Vagina (tissue), 2 donors: ENCODE results near the gene B3GNT7. TPM values are rescaled to one million over a fixed set of nuclear protein-coding genes. Genes with fewer than 3 reads are reported as not detected.

Experiments
- DNase-seq, 2 donors: peaks; one replicate each; pipeline ENCODE4 v3.0.0-alpha.2; 2017; ENCODE audit errors: extremely low spot score in 2 of 2
- H3K27ac ChIP-seq: fragments of 200-600 bp; sonication (generic); one replicate; pipeline ENCODE4 v1.5.1; 2019
- H3K27me3 ChIP-seq: fragments of 200-600 bp; sonication (generic); one replicate; pipeline ENCODE4 v1.5.1; 2019
- H3K36me3 ChIP-seq, 2 donors: fragments of 200-600 bp; sonication (generic); one replicate each; pipeline ENCODE4 v1.5.1; 2017 to 2019
- H3K4me1 ChIP-seq: fragments of 200-600 bp; sonication (generic); one replicate; pipeline ENCODE4 v1.5.1; 2019
- H3K4me3 ChIP-seq, 2 donors: fragments of 200-600 bp; sonication (generic); 1 replicate in 1 of 2; 2 replicates in 1 of 2; pipeline ENCODE4 v1.5.1; 2016 to 2019
- H3K9me3 ChIP-seq: fragments of 200-600 bp; sonication (generic); one replicate; pipeline ENCODE4 v1.5.1; 2019
- CTCF ChIP-seq, 3 experiments: fragments of 450-650 bp in 2 of 3; fragments of 200-600 bp in 1 of 3; sonication (generic) in 1 of 3; IDR thresholded peaks; one replicate each; pipeline ENCODE4 v1.5.1; 2017 to 2019; ENCODE audit warnings: antibody characterized with exemption in 3 of 3, mild to moderate bottlenecking in 2 of 3, moderate library complexity in 2 of 3
- POLR2A ChIP-seq, 2 donors: fragments of 450-650 bp; IDR thresholded peaks; one replicate each; pipeline ENCODE4 v1.6.1; 2017; ENCODE audit warnings: antibody characterized with exemption in 2 of 2, mild to moderate bottlenecking in 2 of 2, moderate library complexity in 2 of 2
- POLR2AphosphoS5 ChIP-seq, 2 donors: sonication (generic); formaldehyde crosslinking; IDR thresholded peaks; one replicate each; pipeline ENCODE4 v1.9.0; 2017; ENCODE audit warnings: antibody characterized with exemption in 2 of 2, mild to moderate bottlenecking in 2 of 2, low read depth in 1 of 2; ENCODE audit not compliant: insufficient read depth in 1 of 2
- intact Hi-C: fragments of 100-400 bp; cut with DNase I; formaldehyde crosslinking; loops from one replicate; pipeline ENCODE4 v1.15.1; 2023
- total RNA-seq: library from RNA; depleted of rRNA; stranded (reverse); fragments of >200 nt; gene quantifications from one replicate; pipeline ENCODE4 v1.2.3, GENCODE V29; 2016

The B3GNT7 gene
- total RNA-seq, 1 donor from 2014 or later, result 7.1 TPM

- H3K27me3 ChIP-seq, result no peaks in the 10 kb centered on the region
- no peak for TF ChIP-seq POLR2AphosphoS5 (IDR thresholded peaks at IDR 0.05; ENCODE audit: insufficient read depth in 1 of 2, low read depth in 1 of 2)
- TF ChIP-seq CTCF (IDR thresholded peaks at IDR 0.05), result no peak
- no peak for TF ChIP-seq POLR2A (IDR thresholded peaks at IDR 0.05)
- no peak overlapping the region for H3K4me3 ChIP-seq
- peaks cover 3% of the 10 kb centered on the region for H3K4me1 ChIP-seq
- intact Hi-C loops, result no loop called here
- no peak for DNase-seq
- no peak overlapping the region for H3K27ac ChIP-seq
- H3K9me3 ChIP-seq, result no peaks in the 10 kb centered on the region
- H3K36me3 ChIP-seq, result no peaks in the 10 kb centered on the region
Measured at GRCh38 chr2:231370429-231370748, 25.1 kb upstream of the B3GNT7 start.

GRCh38 chr2:231370749-231371429 is 24.6 kb upstream of the B3GNT7 start:
- no peak for TF ChIP-seq CTCF (IDR thresholded peaks at IDR 0.05)
- TF ChIP-seq POLR2AphosphoS5 (IDR thresholded peaks at IDR 0.05; ENCODE audit: insufficient read depth in 1 of 2, low read depth in 1 of 2), result no peak
- TF ChIP-seq POLR2A (IDR thresholded peaks at IDR 0.05), result no peak
- intact Hi-C loops, result no loop called here
- no peaks in the 10 kb centered on the region for H3K4me1 ChIP-seq
- no peak overlapping the region for H3K27ac ChIP-seq
- no peaks in the 10 kb centered on the region for H3K9me3 ChIP-seq
- H3K36me3 ChIP-seq, result no peaks in the 10 kb centered on the region
- no peak overlapping the region for H3K4me3 ChIP-seq
- no peak for DNase-seq
- no peaks in the 10 kb centered on the region for H3K27me3 ChIP-seq

GRCh38 chr2:231371430-231372054 is 24.0 kb upstream of the B3GNT7 start:
- TF ChIP-seq CTCF (IDR thresholded peaks at IDR 0.05) (no peak), POLR2AphosphoS5 (IDR thresholded peaks at IDR 0.05; ENCODE audit: insufficient read depth in 1 of 2, low read depth in 1 of 2) (no peak), POLR2A (IDR thresholded peaks at IDR 0.05) (no peak)
- DNase-seq, result no peak
- Histone ChIP-seq H3K4me1 (no peaks in the 10 kb centered on the region), H3K27me3 (no peaks in the 10 kb centered on the region), H3K9me3 (no peaks in the 10 kb centered on the region), H3K36me3 (no peaks in the 10 kb centered on the region), H3K4me3 (no peak overlapping the region), H3K27ac (no peak overlapping the region)
- intact Hi-C loops, result no loop called here

- no peak for TF ChIP-seq POLR2A (IDR thresholded peaks at IDR 0.05)
- TF ChIP-seq CTCF (IDR thresholded peaks at IDR 0.05), result no peak
- no peak for TF ChIP-seq POLR2AphosphoS5 (IDR thresholded peaks at IDR 0.05; ENCODE audit: insufficient read depth in 1 of 2, low read depth in 1 of 2)
- no peaks in the 10 kb centered on the region for H3K9me3 ChIP-seq
Measured at GRCh38 chr2:231372326-231372725, 23.2 kb upstream of the B3GNT7 start.

GRCh38 chr2:231373184-231373583 is 22.3 kb upstream of the B3GNT7 start:
- H3K36me3 ChIP-seq, result no peaks in the 10 kb centered on the region
- H3K27ac ChIP-seq, result no peak overlapping the region
- DNase-seq, result no peak
- no peaks in the 10 kb centered on the region for H3K27me3 ChIP-seq
- no peak overlapping the region for H3K4me3 ChIP-seq
- TF ChIP-seq POLR2A (IDR thresholded peaks at IDR 0.05) (no peak), CTCF (IDR thresholded peaks at IDR 0.05) (no peak), POLR2AphosphoS5 (IDR thresholded peaks at IDR 0.05; ENCODE audit: insufficient read depth in 1 of 2, low read depth in 1 of 2) (no peak)
- H3K9me3 ChIP-seq, result no peaks in the 10 kb centered on the region
- no peaks in the 10 kb centered on the region for H3K4me1 ChIP-seq
- intact Hi-C loops, result no loop called here

More at GRCh38 chr2:231372326-231372725, 23.2 kb upstream of the B3GNT7 start:
- H3K27me3 ChIP-seq, result no peaks in the 10 kb centered on the region
- DNase-seq, result no peak
- no peak overlapping the region for H3K27ac ChIP-seq
- no peaks in the 10 kb centered on the region for H3K36me3 ChIP-seq
- intact Hi-C loops, result no loop called here
- no peak overlapping the region for H3K4me3 ChIP-seq
- no peaks in the 10 kb centered on the region for H3K4me1 ChIP-seq
